Stimulated activated memory B cell treated with anti-CD40 and anti-IgM and Interleukin-4, amounts not matched to agents 10 μg/mL and 1 μg/mL and 100 μg/mL, for 72 hours (primary cell): ENCODE data around the gene HDAC9.
A peak's percentile ranks its signal among the peaks of the same experiment; 100 is the strongest.

Source experiments
- ATAC-seq: fragments of 150-1000 bp; cut with Tn5 transposase; 2 replicates; pipeline ENCODE4 v1.10.0; 2021
- H3K27ac Mint-ChIP-seq: one replicate; pipeline ENCODE4 v1.8.0; 2022; ENCODE audit warnings: mild to moderate bottlenecking, mixed read lengths
- H3K27me3 Mint-ChIP-seq: one replicate; pipeline ENCODE4 v1.8.0; 2022; ENCODE audit warnings: mixed read lengths
- H3K36me3 Mint-ChIP-seq: one replicate; pipeline ENCODE4 v1.8.0; 2022; ENCODE audit warnings: mixed read lengths
- H3K4me1 Mint-ChIP-seq: one replicate; pipeline ENCODE4 v1.8.0; 2022; ENCODE audit warnings: mixed read lengths
- H3K4me3 Mint-ChIP-seq: one replicate; pipeline ENCODE4 v1.8.0; 2022; ENCODE audit warnings: mild to moderate bottlenecking, moderate library complexity, mixed read lengths
- H3K9me3 Mint-ChIP-seq: one replicate; pipeline ENCODE4 v1.8.0; 2022; ENCODE audit warnings: mixed read lengths

HDAC9 gene

DNA sequence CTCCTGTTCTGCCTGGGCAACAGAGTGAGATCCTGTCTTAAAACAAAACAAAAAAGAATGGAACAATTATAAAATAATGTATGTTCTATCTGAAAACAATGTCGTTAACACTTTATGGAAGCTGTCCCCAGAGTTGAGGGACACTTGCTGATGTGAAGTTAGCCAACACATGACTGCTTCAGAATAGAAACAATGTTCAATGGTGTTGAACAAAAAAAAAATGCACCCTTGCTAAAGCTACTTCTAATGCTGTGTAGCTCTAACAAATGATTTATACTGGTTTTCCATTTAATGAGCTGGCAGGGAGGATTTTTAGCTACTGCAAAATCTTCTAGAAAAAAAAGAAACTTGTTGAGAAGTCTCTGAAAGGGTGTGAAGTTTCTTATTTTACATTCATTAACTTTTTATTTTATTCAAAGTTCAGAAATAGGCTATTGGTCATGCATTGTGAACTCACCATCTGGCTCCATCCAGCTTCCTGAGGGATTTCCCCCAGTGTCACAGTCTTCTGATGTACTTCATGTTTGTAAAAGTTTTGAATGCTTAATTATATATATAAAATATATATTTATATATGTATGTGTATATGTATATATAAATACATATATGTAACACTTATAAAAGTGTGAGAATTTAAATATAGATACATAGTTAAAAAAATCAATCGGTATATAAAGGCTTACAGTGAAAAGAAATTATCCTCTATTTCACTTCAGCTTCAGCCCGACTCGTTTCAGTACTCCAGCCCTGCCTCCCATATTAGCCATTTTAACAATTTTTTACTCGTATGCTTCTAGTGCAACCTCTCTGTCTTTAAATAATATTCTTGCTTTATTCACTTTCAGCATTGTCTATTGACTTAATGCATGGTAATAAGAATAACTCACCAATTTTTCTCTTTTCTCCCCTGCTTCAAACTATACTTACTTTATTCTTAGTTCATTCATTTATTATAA lies 35.0 kb downstream of the HDAC9 start:
- Mint-ChIP-seq H3K9me3 (no peaks in the 10 kb centered on the region), H3K4me1 (peaks cover 78% of the 10 kb centered on the region), H3K36me3 (peaks cover 15% of the 10 kb centered on the region), H3K27me3 (no peaks in the 10 kb centered on the region), H3K27ac (peak overlapping the region; percentile 93), H3K4me3 (peak overlapping the region; percentile 66)
- peak; percentile 91 for ATAC-seq

DNA sequence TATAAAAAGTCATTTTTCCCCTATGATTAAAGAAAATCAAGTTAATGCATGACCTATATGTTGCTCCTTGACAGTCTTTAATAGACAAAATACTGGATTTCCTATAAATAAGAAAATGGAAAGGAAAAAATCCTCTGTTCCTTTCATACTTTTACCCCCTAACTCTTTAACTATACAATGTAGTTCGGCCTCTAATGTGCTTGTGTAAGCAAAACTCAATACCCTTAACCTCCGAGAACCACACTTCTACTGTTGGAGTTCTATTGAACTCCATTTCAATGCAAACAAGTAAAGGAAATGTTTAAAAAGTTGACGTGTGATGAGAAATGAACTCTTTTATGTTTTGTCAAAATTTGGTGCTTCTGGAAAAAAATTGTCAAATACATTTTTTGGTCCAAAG lies 36.0 kb downstream of the HDAC9 start:
- Mint-ChIP-seq H3K27me3 (no peaks in the 10 kb centered on the region), H3K27ac (peak overlapping the region; percentile 93), H3K4me1 (peaks cover 78% of the 10 kb centered on the region), H3K4me3 (no peak overlapping the region), H3K36me3 (peaks cover 15% of the 10 kb centered on the region), H3K9me3 (no peaks in the 10 kb centered on the region)
- no peak for ATAC-seq

DNA sequence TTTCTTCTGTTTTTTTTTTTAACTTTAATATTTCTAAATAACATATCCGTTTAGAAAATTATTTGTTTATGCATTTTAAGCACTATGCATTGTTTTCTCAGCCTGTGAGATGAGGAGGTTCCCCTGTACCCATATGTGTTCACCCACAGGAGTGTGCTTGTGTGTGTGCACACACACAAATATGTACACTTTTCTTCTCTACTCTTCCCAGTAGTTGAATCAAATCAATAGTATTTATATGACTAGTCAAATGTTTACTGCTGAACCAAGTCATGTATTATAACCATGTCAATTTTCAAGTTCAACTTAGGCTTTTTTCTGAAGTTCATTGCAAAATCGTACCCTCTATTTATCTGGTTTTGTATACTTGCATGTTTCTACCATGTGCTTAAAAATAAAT lies 37.3 kb downstream of the HDAC9 start:
- ATAC-seq, result peak; percentile 49
- Mint-ChIP-seq H3K9me3 (no peaks in the 10 kb centered on the region), H3K27ac (peak overlapping the region; percentile 93), H3K36me3 (peaks cover 19% of the 10 kb centered on the region), H3K4me1 (peaks cover 80% of the 10 kb centered on the region), H3K4me3 (peak overlapping the region; percentile 75), H3K27me3 (no peaks in the 10 kb centered on the region)

DNA sequence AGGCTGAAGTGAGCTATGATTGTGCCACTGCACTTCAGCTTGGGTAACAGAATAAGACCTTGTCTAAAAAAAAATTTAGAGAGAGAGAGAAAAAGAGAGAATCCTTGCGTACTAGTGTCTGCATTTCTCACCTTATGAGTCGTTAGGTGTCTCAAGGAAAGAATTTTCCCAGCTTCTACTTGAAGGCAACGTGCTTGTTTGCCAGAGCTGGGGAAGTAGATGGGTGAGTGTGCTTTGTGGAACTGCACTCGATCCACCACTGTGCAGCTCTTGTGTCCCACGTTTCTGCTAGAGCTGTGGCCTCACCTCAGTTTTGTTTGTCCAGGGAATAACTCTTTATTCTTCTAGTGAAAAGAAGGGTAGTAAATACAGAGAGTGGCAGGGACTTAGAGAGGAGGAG lies 38.9 kb downstream of the HDAC9 start:
- H3K4me1 Mint-ChIP-seq, result peaks cover 87% of the 10 kb centered on the region
- H3K9me3 Mint-ChIP-seq, result no peaks in the 10 kb centered on the region
- ATAC-seq, result no peak

DNA sequence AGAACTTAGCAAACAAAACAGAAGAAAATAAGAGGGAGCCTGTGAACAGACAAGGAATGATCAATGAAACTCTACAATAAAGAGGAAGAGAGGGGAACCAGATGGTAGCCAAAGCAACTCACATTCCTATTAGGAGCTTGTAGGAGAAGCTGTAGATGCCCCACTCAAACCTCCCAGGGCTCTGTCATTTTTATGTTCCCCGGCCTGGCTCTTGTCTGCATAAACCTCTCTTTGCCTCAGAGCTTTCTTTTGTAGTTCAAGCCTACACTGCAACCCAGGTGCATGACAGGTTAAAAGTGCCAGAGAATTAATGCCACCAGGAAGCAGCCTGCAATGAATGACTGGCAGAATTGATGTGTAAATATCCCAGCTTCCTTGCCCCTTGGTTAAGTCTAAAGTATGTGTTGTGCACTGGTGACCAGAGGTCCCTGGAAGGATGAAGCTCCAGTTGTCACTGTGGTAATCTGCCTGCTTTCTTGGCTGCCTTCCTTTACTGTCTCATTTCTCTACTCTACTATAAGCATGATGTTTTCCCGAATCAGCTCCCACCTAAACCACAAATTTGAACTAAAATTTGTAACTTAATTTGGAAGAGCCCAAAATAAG lies 40.4 kb downstream of the HDAC9 start:
- Mint-ChIP-seq H3K9me3 (no peaks in the 10 kb centered on the region), H3K27ac (peak overlapping the region; percentile 22), H3K4me3 (no peak overlapping the region), H3K27me3 (no peaks in the 10 kb centered on the region), H3K36me3 (peaks cover 27% of the 10 kb centered on the region), H3K4me1 (peaks cover 86% of the 10 kb centered on the region)
- no peak for ATAC-seq

More for the DNA sequence above, 38.9 kb downstream of the HDAC9 start:
- Mint-ChIP-seq H3K27me3 (no peaks in the 10 kb centered on the region), H3K36me3 (peaks cover 25% of the 10 kb centered on the region), H3K4me3 (peak overlapping the region; percentile 75), H3K27ac (peak overlapping the region; percentile 93)

DNA sequence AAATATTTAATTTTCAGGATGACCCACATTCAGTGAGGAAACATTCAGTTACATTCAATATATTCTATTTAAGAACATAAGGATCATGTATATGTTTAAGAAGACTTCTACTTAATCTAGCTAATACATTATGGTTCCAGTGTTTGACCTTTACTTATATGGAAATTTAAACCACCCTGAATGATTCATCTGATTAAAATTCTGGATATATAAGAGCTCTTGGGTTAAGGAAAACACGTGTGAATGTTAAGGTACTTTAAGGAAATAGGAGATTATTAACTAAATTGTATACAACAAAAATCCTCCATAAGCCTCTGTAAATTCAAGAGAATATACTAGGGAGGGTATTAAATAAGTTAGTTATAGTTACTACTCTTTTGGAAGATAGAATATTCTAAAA lies 40.9 kb downstream of the HDAC9 start:
- Mint-ChIP-seq H3K36me3 (peaks cover 27% of the 10 kb centered on the region), H3K4me1 (peaks cover 81% of the 10 kb centered on the region)
- no peak for ATAC-seq

DNA sequence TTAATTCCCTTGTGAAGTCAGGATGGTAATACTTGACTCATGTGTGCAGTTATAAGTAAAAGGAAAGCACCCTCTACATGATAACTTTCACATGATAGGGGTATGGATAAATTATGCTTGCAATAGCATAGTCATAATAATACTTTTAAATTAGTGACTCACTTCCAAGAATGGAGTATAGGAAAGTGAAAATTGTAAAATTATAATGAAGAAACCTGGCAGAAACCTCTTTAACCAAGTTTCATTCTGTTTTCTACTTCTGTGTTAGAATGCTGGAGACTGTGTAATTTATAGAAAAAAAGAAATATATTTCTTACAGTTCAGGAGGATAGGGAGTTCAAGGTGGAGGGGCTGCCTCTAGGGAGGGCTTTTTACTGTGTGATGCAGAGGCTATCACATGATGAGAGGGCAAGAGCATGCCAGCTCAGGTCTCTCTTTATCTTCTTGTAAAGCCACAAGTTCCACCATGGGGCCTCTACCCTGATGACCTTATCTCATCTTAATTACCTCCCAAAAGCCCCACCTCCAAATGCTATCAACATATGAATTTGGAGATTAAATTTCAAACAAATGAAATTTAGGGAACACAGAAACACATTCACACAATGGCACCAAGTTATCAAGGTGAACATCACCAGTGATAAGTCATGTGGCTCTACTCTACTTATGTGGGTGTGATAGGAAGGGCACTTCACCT lies 43.2 kb downstream of the HDAC9 start:
- Mint-ChIP-seq H3K4me1 (peaks cover 67% of the 10 kb centered on the region), H3K27me3 (no peaks in the 10 kb centered on the region), H3K4me3 (peak overlapping the region; percentile 46), H3K9me3 (no peaks in the 10 kb centered on the region), H3K36me3 (peaks cover 26% of the 10 kb centered on the region), H3K27ac (peak overlapping the region; percentile 83)
- ATAC-seq, result peak; percentile 84

More for the DNA sequence above, 40.9 kb downstream of the HDAC9 start:
- Mint-ChIP-seq H3K4me3 (no peak overlapping the region), H3K9me3 (no peaks in the 10 kb centered on the region), H3K27me3 (no peaks in the 10 kb centered on the region), H3K27ac (peak overlapping the region; percentile 83)

DNA sequence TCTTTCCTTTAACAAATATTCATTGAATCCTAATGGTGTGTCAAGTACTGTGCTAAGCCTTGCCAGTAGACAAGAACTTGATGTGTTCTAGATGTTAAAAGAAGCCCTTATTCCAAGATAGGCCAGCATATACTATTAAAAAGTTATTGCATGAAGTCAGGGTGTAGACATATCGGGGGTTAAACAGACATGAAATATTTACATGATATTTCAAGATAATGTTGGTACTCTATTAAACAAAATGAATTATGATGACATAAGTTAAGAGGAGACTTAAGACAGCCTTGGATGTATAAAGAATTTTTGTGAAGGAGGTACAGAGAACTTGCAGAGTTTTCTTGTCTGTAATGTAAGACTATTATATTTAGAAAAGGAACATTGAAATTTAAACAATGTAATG lies 44.8 kb downstream of the HDAC9 start:
- peaks cover 32% of the 10 kb centered on the region for H3K36me3 Mint-ChIP-seq
- peaks cover 60% of the 10 kb centered on the region for H3K4me1 Mint-ChIP-seq
- no peak for ATAC-seq
- H3K4me3 Mint-ChIP-seq, result no peak overlapping the region
- no peaks in the 10 kb centered on the region for H3K27me3 Mint-ChIP-seq
- H3K9me3 Mint-ChIP-seq, result peaks cover 3% of the 10 kb centered on the region
- no peak overlapping the region for H3K27ac Mint-ChIP-seq

DNA sequence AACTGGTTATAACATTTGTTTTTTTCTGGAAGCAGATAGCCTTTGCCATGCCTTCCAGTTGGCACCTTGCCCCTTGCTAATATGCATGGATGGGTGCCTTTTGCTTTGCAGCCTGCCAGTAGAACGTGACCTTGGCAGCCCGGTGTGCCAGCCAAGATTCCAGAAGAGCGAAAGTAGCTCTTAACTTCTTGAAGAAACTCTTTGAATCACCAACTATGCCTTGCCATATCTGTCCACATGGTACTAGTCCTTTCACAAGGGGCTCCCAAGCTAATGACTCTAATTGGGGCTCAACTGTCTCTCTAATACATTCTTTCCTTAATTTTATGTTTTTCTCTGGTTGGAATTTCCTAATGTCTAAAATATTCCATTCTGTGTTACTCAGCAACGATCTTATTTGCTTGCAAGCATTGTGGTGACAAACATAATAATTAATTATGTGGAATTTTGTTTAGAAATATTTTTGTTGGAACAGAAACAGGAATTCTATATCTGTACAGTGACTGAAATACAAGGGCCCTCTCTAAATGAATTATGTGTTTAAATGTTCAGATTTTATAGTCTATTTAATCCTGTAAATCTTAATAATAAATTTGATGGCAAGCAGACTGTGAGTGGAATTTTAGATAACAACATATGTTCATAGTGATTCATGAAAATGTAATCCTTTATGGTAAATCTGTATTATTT lies 45.8 kb downstream of the HDAC9 start:
- peaks cover 55% of the 10 kb centered on the region for H3K4me1 Mint-ChIP-seq
- H3K4me3 Mint-ChIP-seq, result no peak overlapping the region
- no peaks in the 10 kb centered on the region for H3K27me3 Mint-ChIP-seq
- no peak for ATAC-seq
- H3K27ac Mint-ChIP-seq, result no peak overlapping the region
- peaks cover 3% of the 10 kb centered on the region for H3K9me3 Mint-ChIP-seq
- H3K36me3 Mint-ChIP-seq, result peaks cover 32% of the 10 kb centered on the region

DNA sequence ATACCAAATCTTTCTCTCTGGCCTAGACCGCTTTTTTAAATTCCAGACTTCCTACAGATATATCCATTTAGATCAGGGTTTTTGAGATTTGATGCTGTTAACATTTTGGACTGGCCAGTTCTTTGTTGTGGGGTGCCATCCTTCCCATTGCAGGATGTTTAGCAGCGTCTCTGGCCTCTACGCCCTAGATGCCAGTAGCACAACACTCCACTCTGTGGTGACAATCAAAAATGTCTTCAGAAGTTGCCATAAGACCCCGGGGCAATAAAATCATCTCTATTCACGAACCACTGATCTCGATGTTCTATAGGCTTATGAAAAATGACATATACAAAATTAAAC lies 46.3 kb downstream of the HDAC9 start:
- no peak for ATAC-seq
- Mint-ChIP-seq H3K36me3 (peaks cover 31% of the 10 kb centered on the region), H3K9me3 (peaks cover 3% of the 10 kb centered on the region), H3K4me3 (no peak overlapping the region), H3K4me1 (peaks cover 52% of the 10 kb centered on the region), H3K27ac (no peak overlapping the region), H3K27me3 (no peaks in the 10 kb centered on the region)

DNA sequence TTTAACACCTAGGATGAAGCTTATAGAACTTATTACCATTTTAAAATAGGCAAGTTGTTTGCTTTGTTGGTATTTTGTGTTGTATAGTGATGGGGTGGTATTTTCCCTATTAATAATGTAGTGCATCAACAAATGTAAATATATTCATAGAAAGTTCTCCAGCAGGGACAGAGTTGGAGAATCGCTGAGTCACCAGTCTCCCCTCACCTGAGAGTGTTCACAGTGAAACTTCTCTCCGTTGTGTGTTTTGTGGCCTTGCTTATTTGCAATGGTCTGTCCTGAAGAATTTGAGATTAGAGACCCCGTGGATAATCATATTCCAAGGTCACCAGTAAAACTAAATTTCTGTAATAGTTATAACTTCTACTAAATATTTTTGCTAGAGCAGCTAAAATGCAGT lies 51.0 kb downstream of the HDAC9 start:
- peaks cover 50% of the 10 kb centered on the region for H3K4me1 Mint-ChIP-seq
- H3K4me3 Mint-ChIP-seq, result no peak overlapping the region
- ATAC-seq, result no peak
- peaks cover 40% of the 10 kb centered on the region for H3K36me3 Mint-ChIP-seq
- peaks cover 3% of the 10 kb centered on the region for H3K9me3 Mint-ChIP-seq
- peak overlapping the region; percentile 63 for H3K27ac Mint-ChIP-seq
- H3K27me3 Mint-ChIP-seq, result no peaks in the 10 kb centered on the region

DNA sequence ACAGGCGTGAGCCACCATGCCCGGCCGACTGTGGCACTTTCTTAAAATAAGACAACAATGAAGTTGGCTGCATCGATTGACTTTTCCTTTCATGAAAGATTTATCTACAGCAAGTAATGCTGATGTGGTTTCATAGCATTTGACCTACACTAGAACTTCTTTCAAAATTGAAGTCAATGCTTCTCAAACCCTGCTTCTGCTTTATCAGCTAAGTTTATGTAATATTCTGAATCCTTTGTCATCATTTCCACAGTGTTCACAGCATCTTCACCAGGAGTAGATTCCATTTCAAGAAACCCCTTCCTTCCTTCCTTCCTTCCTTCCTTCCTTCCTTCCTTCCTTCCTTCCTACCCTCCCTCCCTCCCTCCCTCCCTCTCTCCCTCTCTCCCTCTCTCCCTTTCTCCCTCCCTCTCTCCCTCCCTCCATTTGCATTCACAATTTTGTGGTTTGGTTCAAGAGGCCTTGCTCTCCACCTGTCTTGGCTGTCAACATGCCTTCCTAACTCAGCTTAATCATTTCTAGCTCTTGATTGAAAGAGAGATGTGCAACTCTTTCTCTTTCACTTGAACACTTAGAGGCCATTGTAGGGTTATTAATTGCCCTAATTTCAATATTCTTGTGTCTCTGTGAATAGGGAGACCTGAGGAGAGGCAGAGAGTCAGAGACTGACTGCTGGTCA lies 52.1 kb downstream of the HDAC9 start:
- Mint-ChIP-seq H3K27ac (peak overlapping the region; percentile 63), H3K4me1 (peaks cover 56% of the 10 kb centered on the region), H3K27me3 (no peaks in the 10 kb centered on the region), H3K9me3 (peaks cover 3% of the 10 kb centered on the region), H3K4me3 (no peak overlapping the region), H3K36me3 (peaks cover 40% of the 10 kb centered on the region)
- no peak for ATAC-seq

DNA sequence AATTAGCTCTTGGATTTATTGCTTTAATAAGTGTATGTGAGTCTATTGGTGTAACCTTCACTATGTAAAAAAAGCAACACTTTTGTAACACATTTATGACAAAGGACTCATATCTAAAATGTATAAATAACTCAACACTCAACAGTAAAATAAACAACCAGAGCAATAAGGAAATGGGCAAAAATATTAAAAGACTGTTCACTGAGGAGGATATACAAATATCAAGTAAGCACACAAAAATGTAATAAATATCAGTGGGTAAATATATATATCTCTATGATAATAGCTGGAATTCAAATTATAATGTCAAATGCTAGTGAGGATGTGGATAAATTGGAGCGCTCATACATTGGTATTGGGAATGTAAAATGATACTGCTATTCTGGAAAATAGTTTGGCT lies 53.0 kb downstream of the HDAC9 start:
- ATAC-seq, result no peak
- H3K9me3 Mint-ChIP-seq, result peaks cover 3% of the 10 kb centered on the region
- peaks cover 58% of the 10 kb centered on the region for H3K4me1 Mint-ChIP-seq
- H3K36me3 Mint-ChIP-seq, result peaks cover 34% of the 10 kb centered on the region
- H3K27ac Mint-ChIP-seq, result no peak overlapping the region
- no peaks in the 10 kb centered on the region for H3K27me3 Mint-ChIP-seq
- H3K4me3 Mint-ChIP-seq, result no peak overlapping the region

DNA sequence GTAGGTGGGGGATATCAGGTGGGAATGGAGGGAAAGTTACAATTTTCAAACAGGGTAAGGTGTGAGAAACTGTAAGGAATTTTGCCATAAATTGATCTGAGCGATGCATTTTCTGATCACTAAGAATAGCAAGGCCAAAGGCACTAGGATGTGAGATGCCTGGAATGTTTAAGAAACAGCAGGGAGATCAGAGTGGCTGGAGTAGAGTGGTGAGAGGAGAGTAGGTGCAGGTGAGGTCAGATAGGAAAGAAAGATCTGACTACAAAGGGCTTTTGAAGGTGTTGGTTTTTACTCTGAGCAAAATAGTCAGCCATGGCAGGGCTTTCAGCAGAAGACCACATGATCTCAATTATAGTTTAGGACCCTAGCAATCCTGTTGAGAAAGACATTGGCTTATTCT lies 55.0 kb downstream of the HDAC9 start:
- ATAC-seq, result no peak
- Mint-ChIP-seq H3K27ac (peak overlapping the region; percentile 31), H3K4me3 (no peak overlapping the region), H3K36me3 (peaks cover 33% of the 10 kb centered on the region), H3K9me3 (peaks cover 3% of the 10 kb centered on the region), H3K4me1 (peaks cover 60% of the 10 kb centered on the region), H3K27me3 (no peaks in the 10 kb centered on the region)
